Measurements from ENCODE around the gene PIGBOS1. TPM values are rescaled to one million over a fixed set of nuclear protein-coding genes. Genes with fewer than 3 reads are reported as not detected.

PIGBOS1 gene
- total and polyA plus RNA-seq, 9 of the 15 experiments (the other 6 are each of a cell fraction or from before 2014, with no cell fraction given): 25.2 to 76.2 (median 46.0) TPM

DNA sequence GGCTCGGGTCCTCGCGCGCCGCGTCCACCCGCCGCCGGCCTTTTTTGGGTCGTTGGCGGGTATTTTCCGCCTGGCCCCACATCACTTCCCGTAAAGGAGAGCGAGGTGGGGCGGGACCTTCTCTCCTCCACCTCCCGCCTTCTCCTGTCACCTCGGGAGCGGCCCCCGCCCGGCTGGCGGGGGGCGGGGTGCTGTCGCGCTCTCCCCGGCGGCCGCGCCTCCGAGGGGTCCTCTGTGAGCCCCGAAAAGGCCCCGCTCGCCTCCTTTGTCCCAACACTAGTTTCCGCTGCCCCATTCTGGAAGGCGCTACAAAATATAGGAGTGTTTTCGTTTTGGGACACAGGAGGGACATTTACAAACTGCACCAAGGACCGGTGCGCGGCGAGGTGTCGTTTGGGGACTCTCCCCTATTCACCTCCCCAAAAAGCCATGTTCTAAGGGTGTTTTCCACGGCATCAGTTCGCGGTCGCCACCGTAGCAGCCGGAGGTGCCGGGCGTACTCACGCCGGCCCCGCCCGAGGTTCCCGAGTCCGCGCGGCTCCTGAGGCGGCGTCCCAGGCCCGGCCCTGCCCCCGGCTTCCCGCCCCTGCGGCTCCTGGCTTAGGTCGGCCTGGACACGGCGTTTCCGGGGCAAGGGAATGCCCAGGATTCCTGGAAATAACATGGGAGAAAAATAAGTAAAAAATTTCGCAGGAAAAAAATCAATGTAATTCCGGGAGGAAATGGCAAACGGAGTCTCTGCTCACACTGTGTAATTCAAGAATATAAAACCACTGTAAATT lies 29.0 kb downstream of the PIGBOS1 start, which contains the start of gene RAB27A (continued):
- TF ChIP-seq POLR3G (IDR thresholded peaks at IDR 0.05; ENCODE audit: extremely low read depth, insufficient read length, insufficient replicate concordance): no peak
- TF ChIP-seq ZFX (CRISPR knock-in tag; IDR thresholded peaks at IDR 0.05): peak; percentile 80
- no peak for TF ChIP-seq FOXO4 (CRISPR knock-in tag; IDR thresholded peaks at IDR 0.05)
- TF ChIP-seq PPARD (CRISPR knock-in tag; IDR thresholded peaks at IDR 0.05): no peak
- TF ChIP-seq ZNF133 (CRISPR knock-in tag; IDR thresholded peaks at IDR 0.05): no peak
- TF ChIP-seq ZNF165 (CRISPR knock-in tag; IDR thresholded peaks at IDR 0.05; ENCODE audit: borderline replicate concordance): no peak
- TF ChIP-seq GABPA (tag; conservative IDR thresholded peaks at IDR 0.05; ENCODE audit: low read depth): peak; percentile 71
- no peak for TF ChIP-seq ZKSCAN8 (CRISPR knock-in tag; IDR thresholded peaks at IDR 0.05)
- TF ChIP-seq ARID4B (CRISPR knock-in tag; IDR thresholded peaks at IDR 0.05): peak; percentile 62
- peak; percentile 17; the same call in 1 of the 2 replicates for TF ChIP-seq ETV1 (tag; conservative IDR thresholded peaks at IDR 0.05; ENCODE audit: low read depth)
- TF ChIP-seq ETV5 (CRISPR knock-in tag; IDR thresholded peaks at IDR 0.05; ENCODE audit: low read depth): peak; percentile 72; the same call in 1 of the 2 replicates
- no peak for TF ChIP-seq ZNF324 (CRISPR knock-in tag; IDR thresholded peaks at IDR 0.05)
- no peak for TF ChIP-seq PCBP1 (IDR thresholded peaks at IDR 0.05; ENCODE audit: low read depth, low read length, poor library complexity, severe bottlenecking)
- no peak for TF ChIP-seq MCM3 (IDR thresholded peaks at IDR 0.05)
- no peak for TF ChIP-seq U2AF2 (optimal IDR thresholded peaks at IDR 0.05; ENCODE audit: low read depth, low read length)
- peak; percentile 89; the same call in 1 of the 2 replicates for TF ChIP-seq KAT7 (CRISPR knock-in tag; IDR thresholded peaks at IDR 0.05; ENCODE audit: borderline replicate concordance)
- TF ChIP-seq ZNF639 (CRISPR knock-in tag; conservative IDR thresholded peaks at IDR 0.05 in 1 of 2, IDR thresholded peaks at IDR 0.05 in 1 of 2): no peak
- no peak for TF ChIP-seq ZNF561 (CRISPR knock-in tag; conservative IDR thresholded peaks at IDR 0.05)
- TF ChIP-seq, protein P1, sequence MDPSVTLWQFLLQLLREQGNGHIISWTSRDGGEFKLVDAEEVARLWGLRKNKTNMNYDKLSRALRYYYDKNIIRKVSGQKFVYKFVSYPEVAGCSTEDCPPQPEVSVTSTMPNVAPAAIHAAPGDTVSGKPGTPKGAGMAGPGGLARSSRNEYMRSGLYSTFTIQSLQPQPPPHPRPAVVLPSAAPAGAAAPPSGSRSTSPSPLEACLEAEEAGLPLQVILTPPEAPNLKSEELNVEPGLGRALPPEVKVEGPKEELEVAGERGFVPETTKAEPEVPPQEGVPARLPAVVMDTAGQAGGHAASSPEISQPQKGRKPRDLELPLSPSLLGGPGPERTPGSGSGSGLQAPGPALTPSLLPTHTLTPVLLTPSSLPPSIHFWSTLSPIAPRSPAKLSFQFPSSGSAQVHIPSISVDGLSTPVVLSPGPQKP (CRISPR knock-in tag; IDR thresholded peaks at IDR 0.05): no peak
